Islet of Langerhans (tissue), 1 donor: ENCODE results near the gene CACNA1A.

Source experiments
- FAIRE-seq: peaks from one replicate; lab custom pipeline; 2011; peaks lifted over from hg19 to GRCh38; lab: Jason Lieb, UNC

The CACNA1A gene

GRCh38 chr19:13493516-13494310 lies 12.6 kb downstream of the CACNA1A start:
- no peak for FAIRE-seq

- FAIRE-seq, result no peak
Observed at GRCh38 chr19:13492128-13492527, 14.2 kb downstream of the CACNA1A start.

- no peak for FAIRE-seq
Observed at GRCh38 chr19:13487985-13488384, 18.3 kb downstream of the CACNA1A start.

GRCh38 chr19:13484166-13484565 lies 22.1 kb downstream of the CACNA1A start:
- no peak for FAIRE-seq

- no peak for FAIRE-seq
Observed at GRCh38 chr19:13483215-13483614, 23.1 kb downstream of the CACNA1A start.

- FAIRE-seq, result no peak
Observed at GRCh38 chr19:13478576-13478975, 27.7 kb downstream of the CACNA1A start.

GRCh38 chr19:13476071-13476470 lies 30.2 kb downstream of the CACNA1A start:
- FAIRE-seq, result no peak

GRCh38 chr19:13475044-13475443 lies 31.2 kb downstream of the CACNA1A start:
- FAIRE-seq, result no peak

- FAIRE-seq, result no peak
Observed at GRCh38 chr19:13466697-13467096, 39.6 kb downstream of the CACNA1A start.

- no peak for FAIRE-seq
Observed at GRCh38 chr19:13463296-13463695, 43.0 kb downstream of the CACNA1A start.

- FAIRE-seq, result no peak
Observed at GRCh38 chr19:13461536-13461935, 44.7 kb downstream of the CACNA1A start.

GRCh38 chr19:13460045-13460444 lies 46.2 kb downstream of the CACNA1A start:
- no peak for FAIRE-seq

- FAIRE-seq, result no peak
Observed at GRCh38 chr19:13459351-13459750, 46.9 kb downstream of the CACNA1A start.

- no peak for FAIRE-seq
Observed at GRCh38 chr19:13451434-13451995, 54.8 kb downstream of the CACNA1A start.

- no peak for FAIRE-seq
Observed at GRCh38 chr19:13447978-13448377, 58.3 kb downstream of the CACNA1A start.

- FAIRE-seq, result no peak
Observed at GRCh38 chr19:13441810-13442512, 64.3 kb downstream of the CACNA1A start.

- no peak for FAIRE-seq
Observed at GRCh38 chr19:13437919-13438618, 68.2 kb downstream of the CACNA1A start.

GRCh38 chr19:13436352-13436751 lies 69.9 kb downstream of the CACNA1A start:
- no peak for FAIRE-seq

- no peak for FAIRE-seq
Observed at GRCh38 chr19:13430790-13431582, 75.3 kb downstream of the CACNA1A start.

GRCh38 chr19:13429563-13429962 lies 76.7 kb downstream of the CACNA1A start:
- no peak for FAIRE-seq

GRCh38 chr19:13428352-13428751 lies 77.9 kb downstream of the CACNA1A start:
- no peak for FAIRE-seq
